Measurements from ENCODE around the gene THBS2. TPM values are rescaled to one million over a fixed set of nuclear protein-coding genes. Genes with fewer than 3 reads are reported as not detected.
A peak's percentile ranks its signal among the peaks of the same experiment; 100 is the strongest.

THBS2 gene
- total RNA-seq, 4 donors from 2014 or later = 3.6 to 7.7 (median 4.8) TPM

GRCh38 chr6:169212897-169213813, 40.5 kb downstream of the THBS2 start:
- no peaks in the 10 kb centered on the region for H3K36me3 ChIP-seq
- TF ChIP-seq CTCF (IDR thresholded peaks at IDR 0.05 in 4 of 5, conservative IDR thresholded peaks at IDR 0.05 in 1 of 5) (peak in 4 of 5 experiments; percentile 14 to 41 (median 28)), POLR2A (IDR thresholded peaks at IDR 0.05) (peak in 1 of 2 donors; percentile 18)
- intact Hi-C loops (cut with DNase I; ENCODE audit: low total_unique reads) = loop anchor here (10.0 kb wide), 1 partner anchor 248 kb away; no protein-coding TSS in a partner anchor
- ATAC-seq = peak; percentile 79 to 85
- peak; percentile 73 to 82 for DNase-seq
- peak overlapping the region; percentile 48 to 80 (median 72) for H3K27ac ChIP-seq
- peaks cover 5 to 11% of the 10 kb centered on the region in 2 donors for H3K4me1 ChIP-seq
- H3K4me3 ChIP-seq = peak overlapping the region; percentile 38 to 66 (median 52)
- in situ Hi-C loops (cut with MboI; ENCODE audit: low sequenced_read_pairs in 4 of 4) = no loop called here
- H3K9me3 ChIP-seq = no peaks in the 10 kb centered on the region
- H3K27me3 ChIP-seq = no peaks in the 10 kb centered on the region

GRCh38 chr6:169212436-169212835, 41.2 kb downstream of the THBS2 start:
- Histone ChIP-seq H3K4me1 (peaks cover 5 to 11% of the 10 kb centered on the region in 2 donors), H3K27ac (peak overlapping the region in 3 of 4 donors; percentile 68 to 80 (median 76)), H3K27me3 (peaks cover 0 to 2% (median 0%) of the 10 kb centered on the region in 3 donors), H3K4me3 (peak overlapping the region; percentile 38 to 66 (median 52)), H3K36me3 (no peaks in the 10 kb centered on the region), H3K9me3 (peaks cover 0 to 6% (median 0%) of the 10 kb centered on the region in 3 donors)
- no peak for DNase-seq
- intact Hi-C loops (cut with DNase I; ENCODE audit: low total_unique reads) (loop anchor here (10.0 kb wide), 1 partner anchor 248 kb away; no protein-coding TSS in a partner anchor), in situ Hi-C loops (cut with MboI; ENCODE audit: low sequenced_read_pairs in 4 of 4) (no loop called here)
- TF ChIP-seq POLR2A (IDR thresholded peaks at IDR 0.05) (no peak), CTCF (IDR thresholded peaks at IDR 0.05 in 4 of 5, conservative IDR thresholded peaks at IDR 0.05 in 1 of 5) (no peak)
- no peak for ATAC-seq

- in situ Hi-C loops (cut with MboI; ENCODE audit: low sequenced_read_pairs in 4 of 4) = no loop called here
- peaks cover 0 to 4% (median 0%) of the 10 kb centered on the region in 3 donors for H3K27me3 ChIP-seq
- intact Hi-C loops (cut with DNase I; ENCODE audit: low total_unique reads) = loop anchor here (10.0 kb wide), 1 partner anchor 247 kb away; no protein-coding TSS in a partner anchor
- peaks cover 0 to 7% (median 0%) of the 10 kb centered on the region in 3 donors for H3K9me3 ChIP-seq
- H3K27ac ChIP-seq = no peak overlapping the region
- DNase-seq (no peak), ATAC-seq (no peak)
- H3K36me3 ChIP-seq = no peaks in the 10 kb centered on the region
- H3K4me1 ChIP-seq = peaks cover 5 to 11% of the 10 kb centered on the region in 2 donors
- TF ChIP-seq POLR2A (IDR thresholded peaks at IDR 0.05) (no peak), CTCF (IDR thresholded peaks at IDR 0.05 in 4 of 5, conservative IDR thresholded peaks at IDR 0.05 in 1 of 5) (no peak)
- H3K4me3 ChIP-seq = no peak overlapping the region
Observed at GRCh38 chr6:169211881-169212280, 41.8 kb downstream of the THBS2 start.

DNA sequence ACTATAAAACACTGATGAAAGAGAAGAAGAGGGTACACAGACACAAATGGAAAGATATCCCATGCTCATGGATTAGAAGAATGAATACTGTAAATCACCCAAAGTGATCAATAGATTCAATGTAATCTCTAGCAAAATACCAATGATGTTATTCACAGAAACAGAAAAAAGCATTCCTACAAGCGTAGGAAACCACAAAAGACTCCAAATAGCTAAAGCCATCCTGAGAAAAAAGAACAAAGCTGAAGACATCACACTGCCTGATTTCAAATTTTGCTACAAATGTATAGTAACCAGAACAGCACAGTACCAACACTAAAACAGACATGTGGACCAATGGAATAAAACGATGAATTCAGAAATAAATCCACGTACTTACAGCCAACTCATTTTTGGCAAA, 43.0 kb downstream of the THBS2 start:
- Histone ChIP-seq H3K36me3 (no peaks in the 10 kb centered on the region), H3K4me3 (no peak overlapping the region), H3K9me3 (peaks cover 0 to 7% (median 0%) of the 10 kb centered on the region in 3 donors), H3K27me3 (peaks cover 0 to 4% (median 0%) of the 10 kb centered on the region in 3 donors), H3K27ac (no peak overlapping the region), H3K4me1 (peaks cover 5 to 11% of the 10 kb centered on the region in 2 donors)
- intact Hi-C loops (cut with DNase I; ENCODE audit: low total_unique reads) (loop anchor here (10.0 kb wide), 1 partner anchor 246 kb away; no protein-coding TSS in a partner anchor), in situ Hi-C loops (cut with MboI; ENCODE audit: low sequenced_read_pairs in 4 of 4) (no loop called here)
- no peak for ATAC-seq
- no peak for DNase-seq
- TF ChIP-seq POLR2A (IDR thresholded peaks at IDR 0.05) = no peak
- no peak for TF ChIP-seq CTCF (IDR thresholded peaks at IDR 0.05 in 4 of 5, conservative IDR thresholded peaks at IDR 0.05 in 1 of 5)
